Ramos (cell line): ENCODE results near the gene REPIN1.

Source experiments
- in situ Hi-C: fragments of 300-500 bp; cut with MboI; formaldehyde crosslinking; loops from one replicate; pipeline ENCODE4 v1.14.3; 2022; ENCODE audit warnings: low sequenced_read_pairs; ENCODE audit not compliant: unreplicated experiment

REPIN1 gene

DNA sequence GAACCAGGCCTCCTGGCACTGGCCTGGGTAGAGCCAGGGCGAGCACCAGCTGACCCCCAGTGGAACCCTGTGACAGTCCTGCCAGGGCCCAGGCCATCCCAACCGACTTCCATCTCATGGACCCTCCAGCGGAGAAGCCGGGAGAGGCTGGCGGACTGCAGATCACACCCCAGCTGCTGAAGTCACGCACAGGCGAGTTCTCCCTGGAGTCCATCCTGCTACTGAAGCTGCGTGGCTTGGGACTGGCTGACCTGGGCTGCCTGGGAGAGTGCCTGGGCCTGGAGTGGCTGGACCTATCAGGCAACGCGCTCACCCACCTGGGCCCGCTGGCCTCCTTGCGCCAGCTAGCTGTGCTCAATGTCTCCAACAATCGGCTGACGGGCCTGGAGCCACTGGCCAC, 31.9 kb upstream of the REPIN1 start:
- in situ Hi-C loops, result no loop called here

DNA sequence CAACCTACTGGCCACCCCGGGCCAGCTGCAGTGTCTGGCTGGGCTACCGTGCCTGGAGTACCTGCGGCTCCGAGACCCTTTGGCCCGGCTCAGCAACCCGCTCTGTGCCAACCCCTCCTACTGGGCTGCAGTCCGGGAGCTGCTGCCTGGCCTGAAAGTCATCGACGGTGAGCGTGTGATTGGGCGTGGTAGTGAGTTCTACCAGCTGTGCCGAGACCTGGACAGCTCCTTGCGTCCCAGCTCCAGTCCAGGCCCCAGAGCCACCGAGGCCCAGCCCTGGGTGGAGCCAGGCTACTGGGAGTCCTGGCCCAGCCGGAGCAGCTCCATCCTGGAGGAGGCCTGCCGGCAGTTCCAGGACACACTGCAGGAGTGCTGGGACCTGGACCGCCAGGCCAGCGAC, 31.4 kb upstream of the REPIN1 start:
- in situ Hi-C loops, result no loop called here

DNA sequence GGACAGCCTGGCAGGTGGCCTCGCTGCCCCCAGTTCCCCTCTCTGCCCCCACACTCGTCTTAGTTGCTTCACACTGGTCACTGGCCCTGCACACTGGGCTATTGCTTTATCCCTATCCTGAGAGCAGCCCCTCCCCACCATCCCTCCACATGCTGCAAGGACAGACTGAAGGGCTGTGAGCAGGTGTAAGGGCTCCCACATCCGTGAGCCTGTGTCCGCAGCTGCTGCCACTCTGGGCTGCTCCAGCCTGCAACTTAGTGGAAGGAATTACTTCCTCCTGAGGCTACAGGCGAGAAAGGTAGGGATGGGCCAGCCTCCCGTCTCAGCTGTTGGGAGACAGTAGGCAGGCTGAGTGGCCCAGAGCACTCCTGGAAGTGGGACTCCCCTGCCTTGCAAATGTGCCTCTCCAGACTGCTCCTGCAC, 31.0 kb upstream of the REPIN1 start:
- in situ Hi-C loops, result no loop called here

DNA sequence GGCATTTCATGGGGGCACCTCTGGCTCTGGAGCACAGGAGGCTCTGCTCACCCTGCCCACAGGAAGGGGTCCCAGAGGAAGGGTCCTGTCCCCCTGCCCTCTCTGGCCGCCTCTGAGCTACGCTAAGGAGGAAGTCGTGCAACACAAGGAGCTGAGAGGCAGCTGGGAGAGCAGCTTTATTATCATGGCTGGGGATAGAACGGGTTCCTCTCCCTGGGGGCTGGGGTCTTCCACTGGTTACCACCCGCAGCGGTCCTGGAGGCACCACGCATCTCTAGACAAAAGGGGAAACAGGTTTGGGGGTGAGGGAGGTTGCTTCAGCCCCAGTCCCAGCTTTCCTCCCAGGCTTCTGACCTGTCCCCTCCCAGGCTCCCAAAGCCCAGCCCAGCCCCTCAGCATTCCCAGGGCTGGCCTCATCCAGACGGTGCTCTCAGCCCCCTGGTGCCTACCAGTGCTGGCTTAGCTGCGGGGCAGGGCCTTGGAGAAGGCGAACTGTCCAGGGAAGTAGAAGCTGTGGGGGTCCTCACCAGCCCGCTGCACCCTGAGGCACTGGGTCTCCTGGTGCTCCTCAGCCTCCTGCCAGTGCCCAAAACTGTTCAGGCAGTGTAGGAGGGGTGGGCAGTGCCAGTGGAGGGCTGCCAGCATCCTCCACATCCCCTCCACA, 30.3 kb upstream of the REPIN1 start:
- in situ Hi-C loops, result no loop called here

DNA sequence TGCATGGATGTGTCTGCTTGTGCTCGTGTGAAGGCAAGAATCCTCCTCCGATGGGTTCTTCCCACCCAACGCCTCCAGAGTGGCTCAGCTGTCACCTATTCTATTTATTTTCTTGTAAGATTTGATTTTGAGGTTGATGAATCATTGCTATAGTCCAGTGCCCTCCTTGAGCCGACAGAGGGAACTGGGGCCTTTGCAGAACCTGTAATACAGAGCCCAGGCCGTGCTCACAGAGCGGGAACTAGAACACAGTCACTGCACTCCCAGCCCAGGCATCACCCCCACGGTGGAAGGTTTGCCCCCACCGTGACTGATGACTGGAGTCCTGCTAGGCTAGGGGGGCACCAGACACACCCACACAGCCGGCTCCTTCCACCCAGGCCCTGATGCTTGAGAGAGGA, 29.2 kb upstream of the REPIN1 start:
- in situ Hi-C loops, result no loop called here

DNA sequence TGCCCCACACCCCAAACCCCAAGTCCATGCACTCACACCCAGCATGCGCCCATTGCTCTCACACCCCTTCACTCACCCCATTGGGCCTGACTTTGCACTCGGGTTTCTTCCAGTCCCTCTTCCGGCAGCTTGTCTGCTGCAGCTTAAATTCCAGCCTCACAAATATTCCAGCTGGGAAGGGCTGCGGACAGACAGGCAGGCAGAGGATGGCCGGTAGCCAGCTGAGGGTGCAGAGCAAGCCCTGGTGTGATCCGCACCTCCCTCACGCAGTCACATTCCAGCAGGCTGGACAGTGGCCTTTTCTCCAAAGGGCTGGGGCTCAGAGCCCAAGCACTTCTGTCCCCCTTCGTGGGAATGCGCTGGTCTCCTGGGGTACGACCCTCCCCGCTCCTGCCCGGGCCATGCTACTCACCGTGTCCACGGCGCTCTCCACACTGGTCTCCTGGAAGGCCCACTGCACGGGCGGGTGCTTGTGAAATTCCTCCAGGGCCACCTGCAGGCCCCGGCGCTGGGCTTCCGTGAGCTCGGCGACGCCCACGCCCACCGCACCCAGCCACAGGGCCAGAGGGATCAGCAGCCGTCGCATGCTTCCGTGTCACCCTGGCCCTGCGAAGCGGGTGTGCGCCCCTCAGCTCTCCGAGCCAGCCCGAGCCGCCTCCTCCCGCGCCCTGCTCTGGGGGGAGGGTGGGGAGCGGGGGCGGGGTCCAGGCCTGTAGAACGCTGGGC, 28.4 kb upstream of the REPIN1 start:
- in situ Hi-C loops, result no loop called here

DNA sequence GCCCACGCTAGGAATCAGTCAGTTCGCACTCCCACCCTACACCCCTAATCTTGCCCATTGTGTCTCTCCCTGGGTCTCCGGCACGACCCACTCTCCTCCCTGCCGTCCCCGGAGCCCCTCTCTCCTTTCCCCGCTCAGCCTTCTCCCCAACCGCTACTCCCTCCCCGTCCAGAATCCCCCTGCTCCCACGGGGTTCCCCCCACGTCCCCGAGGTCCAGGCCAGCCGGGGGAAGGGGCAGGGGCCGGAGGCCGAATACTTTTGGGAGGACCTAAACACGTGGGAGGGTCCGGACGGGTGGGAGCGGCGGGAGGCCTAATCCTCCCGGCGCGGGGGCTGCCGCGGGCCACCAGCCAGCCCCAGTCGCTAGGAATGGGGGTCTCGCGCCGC, 27.8 kb upstream of the REPIN1 start:
- in situ Hi-C loops, result no loop called here

DNA sequence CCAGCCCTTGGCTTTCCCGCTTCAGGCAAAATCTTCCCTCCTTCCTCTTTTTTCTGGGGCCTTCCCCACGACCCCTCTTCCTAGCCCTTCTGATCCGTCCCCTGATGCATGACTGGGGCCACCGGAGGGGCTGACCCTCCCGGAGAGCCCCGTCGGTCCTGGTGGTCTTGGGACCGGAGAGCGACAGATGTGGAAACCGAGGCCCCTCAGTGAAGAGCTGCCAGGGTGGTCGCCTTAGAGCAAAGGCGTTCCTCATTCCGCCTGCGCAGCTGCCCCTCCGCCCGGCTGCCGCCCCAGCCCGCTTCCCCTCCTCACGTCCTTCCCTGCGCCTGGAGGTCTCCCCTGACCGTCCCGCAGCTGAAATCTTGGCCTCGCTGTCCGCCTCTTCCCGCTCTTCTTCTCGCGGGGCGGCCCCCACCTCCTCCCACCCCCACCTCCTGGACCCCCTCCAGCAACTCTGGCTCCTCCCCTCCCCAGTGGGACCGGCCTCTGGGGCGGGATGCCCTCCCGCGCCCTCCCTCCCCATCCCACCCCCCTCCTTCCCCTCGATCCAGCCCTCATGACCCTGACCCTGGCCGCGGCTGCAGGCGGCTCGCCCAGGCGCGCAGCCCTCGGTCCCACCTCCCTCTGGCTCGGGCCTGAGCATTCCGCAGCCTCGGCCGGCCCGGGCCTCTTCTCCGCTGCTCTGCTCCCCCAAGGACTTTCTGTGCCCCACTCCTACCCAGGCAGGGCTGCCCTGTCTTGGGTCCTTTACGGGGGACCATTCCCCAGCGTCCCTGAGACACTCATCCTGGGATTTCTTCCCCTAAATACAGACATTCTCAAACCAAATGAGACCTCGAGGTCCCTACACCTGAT, 27.1 kb upstream of the REPIN1 start, which contains the start of gene RARRES2:
RARRES2 (minus strand) TSS at position 367 of the 858 bp plus-strand sequence. CDS start 1,020 bp downstream, outside the sequence.
- in situ Hi-C loops, result no loop called here

DNA sequence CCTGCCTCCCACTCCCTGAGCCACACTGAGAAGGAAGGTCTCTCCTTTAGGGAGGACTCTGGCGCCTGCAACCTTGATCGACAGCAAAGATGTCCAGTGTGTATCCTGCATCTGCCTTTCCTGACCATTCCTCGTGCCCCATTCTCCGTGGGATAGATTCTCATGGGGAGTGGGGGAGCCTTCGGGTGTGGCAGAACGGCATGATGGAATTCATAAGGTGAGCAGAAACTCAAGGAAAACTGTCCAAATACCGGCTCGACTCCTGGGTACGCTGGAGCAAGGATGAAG, 26.6 kb upstream of the REPIN1 start:
- in situ Hi-C loops, result no loop called here

DNA sequence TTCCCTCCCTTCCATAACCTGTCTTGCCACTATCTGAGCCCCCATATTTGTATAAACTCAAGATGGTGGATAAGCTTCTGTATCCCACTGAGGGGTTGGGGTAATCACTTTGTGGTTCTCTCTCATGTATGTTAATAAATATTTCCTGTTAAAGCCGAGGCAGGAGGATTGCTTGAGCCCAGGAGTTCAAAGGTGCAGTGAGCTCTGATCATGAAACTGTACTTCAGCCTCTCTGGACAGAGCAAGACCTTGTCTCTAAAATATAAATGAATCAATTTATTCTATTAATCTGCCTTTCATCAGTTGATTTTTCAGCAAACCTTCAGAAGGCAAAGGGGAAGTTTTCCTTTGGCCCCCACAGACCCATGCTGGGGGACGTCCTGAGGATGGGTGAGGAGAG, 25.4 kb upstream of the REPIN1 start:
- in situ Hi-C loops, result no loop called here

DNA sequence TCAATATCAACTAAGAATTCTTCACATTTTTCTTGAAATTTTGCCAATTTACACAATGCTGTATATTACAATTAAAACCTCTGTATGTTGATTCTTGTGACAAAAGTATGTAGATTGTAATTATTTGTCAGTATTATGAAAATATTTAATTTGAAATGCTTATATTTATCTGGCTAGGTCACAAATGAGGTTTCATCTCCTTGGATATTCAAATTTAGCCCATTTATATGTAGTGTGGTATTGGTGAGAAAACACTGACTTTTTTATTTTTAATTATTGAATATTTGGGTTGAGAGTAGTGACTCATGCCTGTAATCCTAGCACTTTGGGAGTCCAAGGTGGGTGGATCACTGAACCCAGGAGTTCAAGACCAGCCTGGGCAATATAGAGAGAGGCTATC, 24.3 kb upstream of the REPIN1 start:
- in situ Hi-C loops, result no loop called here

DNA sequence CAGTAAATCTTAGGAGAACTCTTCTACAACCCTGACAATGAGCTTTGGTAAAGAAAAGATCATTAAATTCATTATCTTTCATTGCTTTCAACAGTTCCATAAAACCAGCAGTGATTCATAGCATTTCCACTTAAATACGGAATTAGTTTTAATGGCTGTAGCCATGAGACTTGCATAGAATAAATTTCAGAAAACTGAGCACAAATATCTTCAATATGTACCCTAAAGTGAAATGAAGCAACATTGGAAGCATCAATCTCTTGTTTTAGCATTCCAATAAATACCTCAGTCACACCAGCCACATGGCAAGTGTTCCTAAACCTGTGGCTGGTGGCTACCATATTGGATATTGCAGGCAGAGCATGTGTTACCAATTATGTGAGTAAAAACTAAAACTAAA, 23.6 kb upstream of the REPIN1 start:
- in situ Hi-C loops, result no loop called here

DNA sequence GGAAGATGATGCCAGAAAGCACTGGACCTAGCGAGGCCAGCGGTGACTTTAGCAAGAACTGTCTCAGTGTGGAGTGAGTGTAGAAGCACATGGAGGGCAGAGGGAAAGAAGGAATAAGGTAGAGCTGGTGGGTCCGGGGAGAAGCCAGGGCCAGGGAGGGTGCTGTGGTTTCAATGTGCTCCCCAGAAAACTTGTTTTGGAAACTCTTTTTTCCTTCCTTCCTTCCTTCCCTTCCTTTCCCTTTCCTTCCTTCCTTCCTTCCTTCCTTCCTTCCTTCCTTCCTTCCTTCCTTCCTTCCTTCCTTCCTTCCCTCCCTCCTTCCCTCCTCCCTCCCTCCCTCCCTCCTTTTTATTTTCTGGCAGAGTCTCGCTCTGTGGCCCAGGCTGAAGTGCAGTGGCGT, 21.7 kb upstream of the REPIN1 start:
- in situ Hi-C loops, result no loop called here

DNA sequence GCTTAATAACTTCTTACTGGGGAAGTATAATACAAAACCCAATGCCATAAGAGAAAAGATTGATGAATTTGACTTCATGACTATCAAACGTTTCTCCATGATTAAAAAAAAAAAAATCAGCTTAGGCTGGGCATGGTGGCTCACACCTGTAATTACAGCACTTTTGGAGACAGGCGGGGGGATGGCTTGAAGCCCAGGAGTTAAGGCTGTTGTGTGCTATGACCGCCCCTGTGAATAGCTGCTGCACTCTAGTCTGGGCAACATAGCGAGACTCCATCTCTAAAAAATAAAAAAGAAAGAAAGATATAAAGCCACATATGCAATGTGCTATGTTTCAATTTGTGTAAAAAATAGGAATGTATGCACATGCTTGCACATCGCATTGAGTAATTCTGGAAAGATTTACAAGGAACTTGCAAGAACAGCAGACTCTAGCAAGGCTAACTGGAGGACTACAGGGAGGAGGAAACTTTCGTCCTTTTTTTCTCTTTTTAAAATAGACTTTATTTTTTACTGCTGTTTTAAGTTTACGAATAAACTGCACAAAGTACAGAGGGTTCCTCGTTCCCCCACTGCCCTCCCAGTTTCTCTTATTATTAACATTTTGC, 16.9 kb upstream of the REPIN1 start:
- in situ Hi-C loops, result no loop called here

DNA sequence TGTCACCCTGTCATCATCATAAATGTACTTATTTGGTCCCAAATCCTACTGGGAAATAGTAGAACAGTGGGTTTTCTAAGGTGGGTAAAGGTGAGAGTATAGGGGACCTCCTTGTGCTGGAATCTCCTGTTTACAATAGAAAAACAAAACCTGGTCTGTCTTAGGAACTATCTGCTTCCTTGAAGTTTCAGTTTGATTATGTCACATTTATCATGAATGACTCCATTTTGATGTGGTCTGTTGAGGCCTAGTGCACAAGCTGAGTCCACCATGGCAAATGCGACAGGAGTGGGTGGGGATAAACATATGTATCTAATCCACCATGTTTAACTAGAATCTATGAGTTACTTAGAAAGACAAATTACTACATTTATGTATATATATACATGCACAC, 13.0 kb upstream of the REPIN1 start:
- in situ Hi-C loops, result no loop called here

DNA sequence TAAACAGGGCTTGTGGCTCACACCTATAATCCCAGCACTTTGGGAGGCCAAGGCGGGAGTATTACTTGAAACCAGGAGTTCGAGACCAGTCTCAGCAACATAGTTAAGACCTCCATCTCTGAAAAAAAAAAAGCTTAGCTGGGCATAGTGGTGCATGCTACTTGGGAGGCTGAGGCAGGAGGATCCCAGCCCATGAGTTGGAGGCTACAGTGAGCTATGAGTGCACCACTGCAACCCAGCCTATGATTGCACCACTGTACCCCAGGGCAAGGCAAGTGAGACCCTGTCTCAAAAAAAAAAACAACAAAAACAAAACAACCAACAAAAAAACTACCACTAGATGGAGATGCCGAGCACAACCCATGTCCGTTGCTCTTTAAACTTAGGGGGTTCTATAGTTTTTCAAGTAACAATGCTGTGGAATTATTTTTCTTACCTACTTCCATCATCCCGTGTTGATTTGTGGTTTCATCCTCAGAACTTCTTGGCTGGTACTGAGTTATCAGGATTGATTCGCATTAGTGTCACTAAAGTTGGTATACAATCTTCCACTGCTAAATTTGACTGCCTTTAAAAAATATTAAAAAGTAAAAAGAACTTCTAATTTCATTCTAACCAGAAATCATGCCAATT, 12.2 kb upstream of the REPIN1 start:
- in situ Hi-C loops, result no loop called here

DNA sequence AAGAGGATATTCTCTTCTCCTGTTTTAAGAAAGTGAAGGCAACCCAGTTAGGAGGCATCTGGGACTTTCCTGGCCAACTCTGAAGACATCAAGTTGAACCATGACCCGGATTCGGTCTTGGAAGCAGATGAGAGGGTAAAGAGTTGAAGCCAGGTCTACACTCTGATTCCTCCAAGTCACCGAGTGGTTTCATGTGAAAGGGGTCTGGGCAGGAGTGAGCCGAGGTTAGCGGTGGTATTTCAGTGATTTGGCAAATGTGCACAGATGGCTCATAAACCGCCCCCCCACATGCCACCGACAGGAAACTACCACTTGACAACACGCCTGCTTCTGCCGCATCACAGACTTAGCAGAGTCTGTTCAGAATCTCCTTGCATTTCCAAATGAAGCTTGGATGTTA, 11.4 kb upstream of the REPIN1 start:
- in situ Hi-C loops, result no loop called here

DNA sequence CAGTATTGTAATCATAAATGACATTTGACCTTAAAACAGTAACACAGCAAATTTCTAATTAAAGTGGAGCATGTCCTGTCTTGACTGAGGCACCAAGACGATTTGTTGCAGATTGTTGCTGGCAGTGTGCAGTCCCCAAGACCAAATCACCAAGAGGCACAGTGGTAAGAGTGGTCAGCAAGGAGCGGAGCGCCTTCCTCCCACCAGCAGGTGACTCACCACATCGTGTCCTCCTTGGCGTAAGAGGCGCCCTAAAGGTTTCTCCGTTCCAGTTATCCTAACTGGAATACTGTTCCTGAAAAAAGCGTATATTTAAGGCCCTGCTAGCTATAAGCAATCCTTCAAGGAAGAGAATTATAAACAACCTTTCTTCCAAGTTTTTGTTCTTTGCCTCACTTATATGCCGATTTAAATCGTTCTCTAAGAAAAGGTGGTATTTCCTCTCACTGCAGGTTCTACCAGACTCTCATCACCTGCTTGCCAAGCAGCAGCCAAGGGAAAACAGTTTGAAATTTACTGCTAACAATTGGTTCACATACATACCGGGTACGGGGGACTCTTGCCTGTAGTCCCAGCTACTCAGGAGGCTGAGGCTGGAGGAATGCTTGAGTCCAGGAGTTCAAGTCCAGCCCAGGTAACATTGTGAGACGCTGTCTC, 10.7 kb upstream of the REPIN1 start:
- in situ Hi-C loops, result no loop called here

DNA sequence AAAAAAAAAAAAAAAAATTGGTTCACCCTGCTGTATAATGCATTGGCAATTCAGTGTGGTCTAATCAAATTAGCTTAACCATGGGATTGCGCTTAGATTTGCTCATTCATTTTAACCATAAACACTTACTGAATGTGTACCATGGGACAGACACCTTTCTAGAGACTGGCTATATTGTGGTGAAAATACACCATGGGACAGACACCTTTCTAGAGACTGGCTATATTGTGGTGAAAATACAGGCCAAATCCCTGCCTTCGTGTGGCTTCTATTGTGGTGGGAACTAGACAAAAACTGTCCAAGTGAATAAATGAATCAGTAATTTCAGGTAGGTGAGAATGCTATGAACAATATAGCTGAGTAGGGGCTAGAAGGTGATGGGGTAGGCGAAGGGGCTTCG, 10.2 kb upstream of the REPIN1 start:
- in situ Hi-C loops, result no loop called here

DNA sequence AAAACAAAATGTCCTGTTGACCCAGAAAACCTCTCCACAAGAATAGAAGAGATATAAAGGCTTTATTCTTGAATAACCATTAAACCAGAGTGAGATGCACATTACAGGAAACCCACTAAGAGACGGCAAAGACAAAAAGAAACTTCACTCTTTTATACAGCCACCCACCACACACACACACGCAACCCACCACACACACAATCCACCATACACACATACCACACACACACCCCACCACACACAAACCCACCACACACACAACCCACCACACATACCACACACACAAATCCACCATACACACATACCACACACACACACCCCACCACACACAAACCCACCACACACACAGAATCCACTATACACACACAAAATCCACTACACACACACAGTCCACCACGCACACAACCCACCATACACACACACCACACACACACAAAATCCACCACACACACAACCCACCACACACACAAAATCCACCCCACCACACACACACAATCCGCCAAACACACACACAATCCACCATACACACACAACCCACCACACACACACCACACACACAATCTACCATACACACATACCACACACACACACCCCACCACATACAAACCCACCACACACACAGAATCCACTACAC, 9.5 kb upstream of the REPIN1 start:
- in situ Hi-C loops, result no loop called here
